ENCODE data around the gene COL1A2. TPM values are rescaled to one million over a fixed set of nuclear protein-coding genes. Genes with fewer than 3 reads are reported as not detected.

COL1A2 gene
- total and polyA plus RNA-seq, 2 of the 4 experiments (the other 2 are of a cell fraction), result 1,211 to 4,454 TPM

- no peaks in the 10 kb centered on the region; the same call in 1 of the 2 replicates for H3K9me1 ChIP-seq (ENCODE audit: insufficient read depth, low read length)
- H4K5ac ChIP-seq (ENCODE audit: low read depth, low read length), result peak overlapping the region; percentile 95
- no peak overlapping the region for H3K4me3 ChIP-seq (ENCODE audit: insufficient read depth, low read depth, low read length)
- H3K4ac ChIP-seq (ENCODE audit: low read depth, low read length), result peak overlapping the region; percentile 95
- no peaks in the 10 kb centered on the region for H3K9me3 ChIP-seq (ENCODE audit: control insufficient read depth, insufficient read depth, low read length)
- peaks cover 22% of the 10 kb centered on the region; the same call in 1 of the 2 replicates for H4K20me1 ChIP-seq (ENCODE audit: insufficient read depth, low read length)
- H4K91ac ChIP-seq (ENCODE audit: insufficient read depth, low read depth, low read length), result peak overlapping the region; percentile 94
- H3K23ac ChIP-seq (ENCODE audit: low read depth, low read length), result peak overlapping the region; percentile 90; the same call in 1 of the 2 replicates
- CTCF ChIA-PET, result no interaction called here
- WGBS, 2 experiments (ENCODE audit: extremely low coverage in 2 of 2, insufficient read length in 1 of 2), result no CpG with 5 or more reads among the region's 4 CpGs
- H3K4me2 ChIP-seq (ENCODE audit: low read depth, low read length), result peak overlapping the region; percentile 90
- H2BK120ac ChIP-seq (ENCODE audit: low read depth, low read length), result peak overlapping the region; percentile 95
- H2BK5ac ChIP-seq (ENCODE audit: low read depth, low read length, poor library complexity, severe bottlenecking), result peak overlapping the region; percentile 92
- H2BK15ac ChIP-seq (ENCODE audit: low read depth, low read length), result peak overlapping the region; percentile 75
- intact Hi-C loops (cut with micrococcal nuclease), result loop anchor here (5.0 kb wide), 1 partner anchor 45 kb away; no protein-coding TSS in a partner anchor
- dilution Hi-C loops (cut with HindIII; ENCODE audit: low sequenced_read_pairs, unreplicated experiment), result no loop called here
- POLR2A ChIA-PET (ENCODE audit: unreplicated experiment), result interaction anchor here (1.1 to 2.2 kb wide), 3 partner anchors 17 to 93 kb away, joined by 3 to 18 read pairs (median 10); no protein-coding TSS in a partner anchor
- H3K27me3 ChIP-seq (ENCODE audit: control insufficient read depth, insufficient read depth, low read length), result no peaks in the 10 kb centered on the region
- peak overlapping the region; percentile 73 for H2BK20ac ChIP-seq (ENCODE audit: low read depth, low read length)
- peak overlapping the region; percentile 97 for H3K18ac ChIP-seq (ENCODE audit: low read depth, low read length)
- H3K36me3 ChIP-seq (ENCODE audit: control insufficient read depth, insufficient read depth, low read length), result peaks cover 12% of the 10 kb centered on the region
- H3K27ac ChIP-seq (ENCODE audit: insufficient read depth, low read length), result peak overlapping the region; percentile 99
- peaks cover 15 to 32% of the 10 kb centered on the region in 2 experiments for H3K79me1 ChIP-seq (ENCODE audit: low read depth in 1 of 2, low read length in 2 of 2)
- H3K56ac ChIP-seq (ENCODE audit: extremely low read depth, insufficient read depth, low read length), result peak overlapping the region; percentile 88
- no TSS peak for BruUV-seq (replicated peaks)
- H4K8ac ChIP-seq (ENCODE audit: low read depth in 2 of 2, low read length in 2 of 2), result peak overlapping the region; percentile 66 to 84
- DNase-seq (peak; percentile 88), ATAC-seq (ENCODE audit: low read depth) (peak; percentile 35)
- H2AFZ ChIP-seq (replicated peaks; ENCODE audit: low read length, poor library complexity), result peak overlapping the region; percentile 47
- H3K9ac ChIP-seq (ENCODE audit: low read depth, low read length), result peak overlapping the region; percentile 87
- H2AK5ac ChIP-seq (ENCODE audit: low read depth, low read length), result peak overlapping the region; percentile 64
- in situ Hi-C loops (cut with MboI; ENCODE audit: low sequenced_read_pairs), result no loop called here
- H3K14ac ChIP-seq (replicated peaks; ENCODE audit: low read depth, low read length), result peak overlapping the region; percentile 63
- peak overlapping the region; percentile 87 for H2AK9ac ChIP-seq (replicated peaks; ENCODE audit: low read depth, low read length, poor library complexity)
- peaks cover 20% of the 10 kb centered on the region for H3K4me1 ChIP-seq (ENCODE audit: control insufficient read depth, insufficient read depth, low read length)
- TF ChIP-seq CTCF (conservative IDR thresholded peaks at IDR 0.05; ENCODE audit: low read depth, low read length) (no peak), MXI1 (IDR thresholded peaks at IDR 0.05; ENCODE audit: borderline replicate concordance, low read depth, low read length) (no peak), CHD1 (IDR thresholded peaks at IDR 0.05; ENCODE audit: low read depth, low read length) (no peak), FOS (IDR thresholded peaks at IDR 0.05; ENCODE audit: low read depth, low read length) (no peak), BHLHE40 (IDR thresholded peaks at IDR 0.05; ENCODE audit: low read depth, low read length) (no peak), SMC3 (IDR thresholded peaks at IDR 0.05; ENCODE audit: low read depth, low read length) (0 out of 2 replicates have a peak, but pooled peaks have one; percentile 4), NFE2L2 (IDR thresholded peaks at IDR 0.05; ENCODE audit: low read depth, low read length) (no peak), USF2 (IDR thresholded peaks at IDR 0.05; ENCODE audit: low read depth, low read length) (no peak), MAFK (IDR thresholded peaks at IDR 0.05; ENCODE audit: low read depth, low read length) (peak; percentile 72), RFX5 (IDR thresholded peaks at IDR 0.05; ENCODE audit: low read depth, low read length) (no peak), MAZ (IDR thresholded peaks at IDR 0.05; ENCODE audit: borderline replicate concordance, low read depth, low read length) (peak; percentile 19; the same call in 1 of the 2 replicates), CEBPB (IDR thresholded peaks at IDR 0.05; ENCODE audit: low read depth, low read length) (0 out of 2 replicates have a peak, but pooled peaks have one; percentile 20), ELK1 (IDR thresholded peaks at IDR 0.05; ENCODE audit: borderline replicate concordance, low read depth, low read length) (no peak), RAD21 (IDR thresholded peaks at IDR 0.05; ENCODE audit: low read length) (0 out of 2 replicates have a peak, but pooled peaks have one; percentile 14)
Observed at GRCh38 chr7:94391726-94392392, 2.8 kb upstream of the COL1A2 start.
